Fibroblast of lung (primary cell): ENCODE data around the gene RIC8B. TPM values are rescaled to one million over a fixed set of nuclear protein-coding genes. Genes with fewer than 3 reads are reported as not detected.

Source experiments
- DNase-seq, 2 donors: peaks; one replicate each; pipeline versions ENCODE4 v3.0.0 to v3.0.0-alpha.2; 2010; ENCODE audit warnings: low read depth in 2 of 2
- H2AFZ ChIP-seq: 2 replicates; pipeline ENCODE4 v1.5.1; 2012; ENCODE audit warnings: low read length, control low read depth, inconsistent platforms
- H3K27ac ChIP-seq: 2 replicates; pipeline ENCODE4 v1.5.1; 2011; ENCODE audit warnings: low read length, control low read depth; ENCODE audit not compliant: insufficient read depth
- H3K27me3 ChIP-seq: 2 replicates; pipeline ENCODE4 v1.5.1; 2011; ENCODE audit warnings: mild to moderate bottlenecking, low read length; ENCODE audit not compliant: control insufficient read depth, insufficient read depth
- H3K36me3 ChIP-seq: 2 replicates; pipeline ENCODE4 v1.5.1; 2011; ENCODE audit warnings: low read length; ENCODE audit not compliant: control insufficient read depth, insufficient read depth
- H3K4me1 ChIP-seq: 2 replicates; pipeline ENCODE4 v1.5.1; 2011; ENCODE audit warnings: low read length; ENCODE audit not compliant: control insufficient read depth, insufficient read depth; ENCODE audit errors: extremely low read depth
- H3K4me2 ChIP-seq: 2 replicates; pipeline ENCODE4 v1.5.1; 2011; ENCODE audit warnings: low read length, control low read depth; ENCODE audit not compliant: insufficient read depth; ENCODE audit errors: extremely low read depth
- H3K4me3 ChIP-seq, 4 experiments: fragments of 200-600 bp in 1 of 4; sonication (generic) in 1 of 4; replicated peaks in 1 of 4; 2 replicates each; pipeline ENCODE4 v1.5.1; 2011 to 2016; ENCODE audit warnings: low read length in 4 of 4, low read depth in 3 of 4, mild to moderate bottlenecking in 3 of 4, control low read depth in 2 of 4, inconsistent platforms in 1 of 4, mixed read lengths in 1 of 4; ENCODE audit not compliant: insufficient read depth in 1 of 4; ENCODE audit errors: control extremely low read depth in 1 of 4
- H3K79me2 ChIP-seq: 2 replicates; pipeline ENCODE4 v1.5.1; 2012; ENCODE audit warnings: mild to moderate bottlenecking, low read length, inconsistent platforms; ENCODE audit not compliant: control insufficient read depth, insufficient read depth
- H3K9ac ChIP-seq: 2 replicates; pipeline ENCODE4 v1.5.1; 2011; ENCODE audit warnings: mild to moderate bottlenecking, low read length, control low read depth; ENCODE audit not compliant: insufficient read depth
- H3K9me3 ChIP-seq: 2 replicates; pipeline ENCODE4 v1.5.1; 2012; ENCODE audit warnings: low read depth, low read length; ENCODE audit not compliant: control insufficient read depth, insufficient read depth
- H4K20me1 ChIP-seq: 2 replicates; pipeline ENCODE4 v1.5.1; 2011; ENCODE audit warnings: low read length; ENCODE audit not compliant: control insufficient read depth, insufficient read depth; ENCODE audit errors: extremely low read depth
- CTCF ChIP-seq, 2 donors: IDR thresholded peaks in 1 of 2; conservative IDR thresholded peaks in 1 of 2; 1 replicate in 1 of 2; 2 replicates in 1 of 2; pipeline ENCODE4 v1.5.1; 2011 to 2012; ENCODE audit warnings: low read length in 2 of 2, control low read depth in 1 of 2, inconsistent platforms in 1 of 2, low read depth in 1 of 2, mild to moderate bottlenecking in 1 of 2
- EZH2 ChIP-seq: IDR thresholded peaks from 2 replicates; pipeline ENCODE4 v1.5.1; 2012; ENCODE audit warnings: low read length, control low read depth, mild to moderate bottlenecking; ENCODE audit errors: missing control alignments
- polyA plus RNA-seq, 2 donors: library from polyadenylated mRNA; depleted of rRNA in 1 of 2; stranded (reverse) in 1 of 2; unstranded in 1 of 2; fragments of >200 nt; gene quantifications; 2 replicates each; pipeline ENCODE4 v1.2.1, GENCODE V29; 2011 to 2012; ENCODE audit warnings: missing spikeins in 1 of 2
- total RNA-seq: library from RNA; depleted of rRNA; stranded (reverse); fragments of >200 nt; gene quantifications from 2 replicates; pipeline ENCODE4 v1.2.1, GENCODE V29; 2014

Gene RIC8B
- total and polyA plus RNA-seq, 2 donors (not counting 1 experiment from before 2014, with no cell fraction given): 9.2 to 11.6 TPM

GRCh38 chr12:106854723-106855122 is 80.2 kb downstream of the RIC8B start:
- Histone ChIP-seq H3K27me3 (no peaks in the 10 kb centered on the region), H3K79me2 (no peaks in the 10 kb centered on the region), H3K4me2 (no peak overlapping the region), H3K4me1 (no peaks in the 10 kb centered on the region), H3K9me3 (no peaks in the 10 kb centered on the region), H2AFZ (no peak overlapping the region), H3K4me3 (no peak overlapping the region), H3K36me3 (no peaks in the 10 kb centered on the region), H3K9ac (no peak overlapping the region), H4K20me1 (no peaks in the 10 kb centered on the region), H3K27ac (no peak overlapping the region)
- TF ChIP-seq CTCF (conservative IDR thresholded peaks at IDR 0.05 in 1 of 2, IDR thresholded peaks at IDR 0.05 in 1 of 2; ENCODE audit: low read depth in 1 of 2, low read length in 2 of 2) (no peak), EZH2 (no peak)
- no peak for DNase-seq

DNA sequence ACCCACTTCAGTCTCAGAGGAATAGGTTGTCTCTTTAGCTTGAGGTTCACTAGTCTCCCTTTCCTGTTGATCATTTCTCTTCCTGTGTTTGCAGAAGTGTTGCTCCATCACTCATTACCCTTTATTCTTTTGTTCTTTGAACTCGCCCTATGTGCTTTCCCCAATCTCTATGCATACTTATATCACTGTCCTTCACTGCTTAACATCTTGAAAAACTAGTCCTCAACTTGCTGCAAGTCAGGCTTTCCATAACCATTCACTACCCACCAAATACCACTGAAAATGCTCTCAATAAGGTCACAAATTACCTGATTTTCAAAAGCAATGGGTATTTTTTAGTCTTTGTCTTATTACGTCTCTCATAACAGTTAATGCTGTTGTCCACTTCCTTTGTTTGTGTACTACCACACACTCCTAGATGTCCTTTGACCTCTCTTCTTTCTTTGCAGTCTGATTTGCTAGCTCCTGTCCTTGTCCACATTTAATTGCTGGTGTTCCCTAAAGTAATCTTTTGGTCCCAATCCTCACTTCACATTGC is 80.8 kb downstream of the RIC8B start:
- H2AFZ ChIP-seq: no peak overlapping the region
- no peaks in the 10 kb centered on the region for H3K4me1 ChIP-seq
- H3K36me3 ChIP-seq: no peaks in the 10 kb centered on the region

More for the DNA sequence above, 80.8 kb downstream of the RIC8B start:
- no peaks in the 10 kb centered on the region for H3K27me3 ChIP-seq
- no peak overlapping the region for H3K4me2 ChIP-seq
- no peak for DNase-seq
- H3K9me3 ChIP-seq: no peaks in the 10 kb centered on the region
- H3K9ac ChIP-seq: no peak overlapping the region
- no peak for TF ChIP-seq CTCF (conservative IDR thresholded peaks at IDR 0.05 in 1 of 2, IDR thresholded peaks at IDR 0.05 in 1 of 2; ENCODE audit: low read depth in 1 of 2, low read length in 2 of 2)
- TF ChIP-seq EZH2: no peak
- no peak overlapping the region for H3K27ac ChIP-seq
- H4K20me1 ChIP-seq: no peaks in the 10 kb centered on the region
- H3K4me3 ChIP-seq: no peak overlapping the region
- no peaks in the 10 kb centered on the region for H3K79me2 ChIP-seq
